Gastroesophageal sphincter (tissue), 4 donors: Measurements from ENCODE around the gene DOCK7. TPM values are rescaled to one million over a fixed set of nuclear protein-coding genes. Genes with fewer than 3 reads are reported as not detected.
"Not testable (repeated sequence)": the region's sequence is repeated elsewhere in the genome, so short reads cannot be mapped to it uniquely, and the experiment has no call there.

Experiments used
- ATAC-seq: fragments of 150-250 bp; one replicate; pipeline ENCODE4 v1.9.1; 2016; ENCODE audit warnings: mild to moderate bottlenecking, moderate library complexity
- H3K27ac ChIP-seq, 4 donors: fragments of 200-600 bp; sonication (generic) in 3 of 4; 1 replicate in 3 of 4; 2 replicates in 1 of 4; pipeline ENCODE4 v1.5.1; 2016 to 2019
- H3K27me3 ChIP-seq: fragments of 200-600 bp; sonication (generic); one replicate; pipeline ENCODE4 v1.5.1; 2019
- H3K36me3 ChIP-seq, 2 donors: fragments of 200-600 bp; sonication (generic); one replicate each; pipeline ENCODE4 v1.5.1; 2019; ENCODE audit warnings: control low read depth in 1 of 2
- H3K4me1 ChIP-seq, 3 donors: fragments of 200-600 bp; sonication (generic); 1 replicate in 2 of 3; 2 replicates in 1 of 3; pipeline ENCODE4 v1.5.1; 2016 to 2019; ENCODE audit warnings: control low read depth in 2 of 3
- H3K4me3 ChIP-seq, 2 donors: fragments of 200-600 bp; sonication (generic); one replicate each; pipeline ENCODE4 v1.5.1; 2019; ENCODE audit warnings: mild to moderate bottlenecking in 1 of 2, moderate library complexity in 1 of 2
- H3K9me3 ChIP-seq, 3 donors: fragments of 200-600 bp; sonication (generic); one replicate each; pipeline ENCODE4 v1.5.1; 2017 to 2019; ENCODE audit warnings: control low read depth in 2 of 3
- EP300 ChIP-seq: sonication (generic); formaldehyde crosslinking; IDR thresholded peaks from one replicate; pipeline ENCODE4 v1.6.1; 2017; ENCODE audit warnings: antibody characterized with exemption, mild to moderate bottlenecking
- POLR2A ChIP-seq, 2 donors: fragments of 450-650 bp; IDR thresholded peaks; one replicate each; pipeline ENCODE4 v1.6.1; 2017; ENCODE audit warnings: antibody characterized with exemption in 2 of 2, mild to moderate bottlenecking in 2 of 2, moderate library complexity in 1 of 2
- POLR2AphosphoS5 ChIP-seq: sonication (generic); formaldehyde crosslinking; IDR thresholded peaks from one replicate; pipeline ENCODE4 v1.6.1; 2017; ENCODE audit warnings: antibody characterized with exemption
- WGBS, 2 donors: methylation state at CpG; one replicate each; pipeline ENCODE4 v1.1.5; 2018; ENCODE audit warnings: low coverage in 1 of 2; 5-methylcytosine and 5-hydroxymethylcytosine counted together
- total RNA-seq, 4 donors: library from RNA; depleted of rRNA; stranded (reverse); fragments of >200 nt; gene quantifications; one replicate each; pipeline ENCODE4 v1.1.0, GENCODE V29; 2016
- TF ChIP-seq, protein P1 (sequence below), 4 experiments: fragments of 200-600 bp in 2 of 4; fragments of 450-650 bp in 2 of 4; sonication (generic) in 1 of 4; IDR thresholded peaks; one replicate each; pipeline ENCODE4 v1.5.1; 2017 to 2019; ENCODE audit warnings: antibody characterized with exemption in 4 of 4, mild to moderate bottlenecking in 2 of 4, moderate library complexity in 2 of 4

The DOCK7 gene
- total RNA-seq, 4 donors from 2014 or later = 30.2 to 50.7 (median 36.2) TPM

DNA sequence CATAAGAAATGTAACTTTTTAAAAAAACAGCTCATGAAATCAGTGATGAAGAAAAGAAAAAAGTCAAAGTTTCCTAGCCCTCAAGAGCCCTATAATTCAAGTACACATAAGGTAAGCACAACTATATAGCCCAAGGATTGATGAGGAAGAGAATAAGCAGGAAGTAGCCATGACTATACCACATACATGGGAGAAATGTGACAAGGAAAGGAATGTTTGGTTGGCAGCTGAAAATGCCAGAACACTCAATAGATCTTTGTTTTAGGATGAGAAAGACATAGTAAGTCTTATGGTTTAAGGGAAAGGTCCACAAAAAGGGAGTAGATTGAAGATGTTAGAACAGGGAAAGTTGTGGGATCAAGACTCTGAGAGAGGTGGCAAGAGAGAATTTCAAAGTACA, 5.7 kb downstream of the DOCK7 start:
- no peaks in the 10 kb centered on the region for H3K27me3 ChIP-seq
- no peak overlapping the region for H3K4me3 ChIP-seq
- no peak overlapping the region for H3K27ac ChIP-seq
- H3K36me3 ChIP-seq = no peaks in the 10 kb centered on the region
- H3K4me1 ChIP-seq = peaks cover 0 to 50% (median 6%) of the 10 kb centered on the region in 3 donors
- no peaks in the 10 kb centered on the region for H3K9me3 ChIP-seq
- ATAC-seq = no peak
- no peak for TF ChIP-seq EP300
- no peak for TF ChIP-seq POLR2A (IDR thresholded peaks at IDR 0.05)
- TF ChIP-seq POLR2AphosphoS5 = no peak
- TF ChIP-seq, protein P1, sequence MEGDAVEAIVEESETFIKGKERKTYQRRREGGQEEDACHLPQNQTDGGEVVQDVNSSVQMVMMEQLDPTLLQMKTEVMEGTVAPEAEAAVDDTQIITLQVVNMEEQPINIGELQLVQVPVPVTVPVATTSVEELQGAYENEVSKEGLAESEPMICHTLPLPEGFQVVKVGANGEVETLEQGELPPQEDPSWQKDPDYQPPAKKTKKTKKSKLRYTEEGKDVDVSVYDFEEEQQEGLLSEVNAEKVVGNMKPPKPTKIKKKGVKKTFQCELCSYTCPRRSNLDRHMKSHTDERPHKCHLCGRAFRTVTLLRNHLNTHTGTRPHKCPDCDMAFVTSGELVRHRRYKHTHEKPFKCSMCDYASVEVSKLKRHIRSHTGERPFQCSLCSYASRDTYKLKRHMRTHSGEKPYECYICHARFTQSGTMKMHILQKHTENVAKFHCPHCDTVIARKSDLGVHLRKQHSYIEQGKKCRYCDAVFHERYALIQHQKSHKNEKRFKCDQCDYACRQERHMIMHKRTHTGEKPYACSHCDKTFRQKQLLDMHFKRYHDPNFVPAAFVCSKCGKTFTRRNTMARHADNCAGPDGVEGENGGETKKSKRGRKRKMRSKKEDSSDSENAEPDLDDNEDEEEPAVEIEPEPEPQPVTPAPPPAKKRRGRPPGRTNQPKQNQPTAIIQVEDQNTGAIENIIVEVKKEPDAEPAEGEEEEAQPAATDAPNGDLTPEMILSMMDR (IDR thresholded peaks at IDR 0.05) = no peak

DNA sequence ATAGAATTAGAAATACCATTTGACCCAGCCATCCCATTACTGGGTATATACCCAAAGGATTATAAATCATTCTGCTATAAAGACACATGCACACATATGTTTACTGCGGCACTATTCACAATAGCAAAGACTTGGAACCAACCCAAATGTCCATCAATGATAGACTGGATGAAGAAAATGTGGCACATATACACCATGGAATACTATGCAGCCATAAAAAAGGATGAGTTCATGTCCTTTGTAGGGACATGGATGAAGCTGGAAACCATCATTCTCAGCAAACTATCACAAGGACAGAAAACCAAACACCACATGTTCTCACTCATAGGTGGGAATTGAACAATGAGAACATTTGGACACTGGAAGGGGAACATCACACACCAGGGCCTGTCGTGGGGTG, 7.2 kb downstream of the DOCK7 start:
- H3K4me3 ChIP-seq = not testable (repeated sequence)
- no CpG with 5 or more reads among the region's 2 CpGs for WGBS, 2 donors

DNA sequence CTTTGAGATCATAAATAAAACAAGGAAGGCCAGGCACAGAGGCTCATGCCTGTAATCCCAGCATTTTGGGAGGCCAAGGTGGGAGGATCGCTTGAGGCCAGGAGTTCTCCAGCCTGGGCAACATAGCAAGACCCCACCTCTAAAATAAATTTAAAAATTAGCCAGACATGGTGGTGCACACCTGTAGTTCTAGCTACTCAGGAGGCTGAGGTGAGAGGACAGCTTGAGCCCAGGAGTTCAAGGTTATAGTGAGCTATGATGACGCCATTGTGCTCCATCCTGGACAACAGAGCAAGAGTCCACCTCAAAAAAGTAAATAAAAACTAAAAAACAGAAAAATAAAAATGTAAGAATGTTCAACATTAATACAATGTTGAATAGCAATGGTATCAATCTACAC, 10.4 kb downstream of the DOCK7 start:
- not testable (repeated sequence) for H3K36me3 ChIP-seq, H3K4me3 ChIP-seq, H3K27ac ChIP-seq, H3K27me3 ChIP-seq, H3K9me3 ChIP-seq, ATAC-seq
- H3K4me1 ChIP-seq = peaks cover 0 to 39% (median 0%) of the 10 kb centered on the region in 3 donors
- WGBS, 2 donors = 100% methylated on average over 1 to 2 of the region's 2 CpGs

More for the DNA sequence above, 7.2 kb downstream of the DOCK7 start:
- peaks cover 0 to 53% (median 0%) of the 10 kb centered on the region in 3 donors for H3K4me1 ChIP-seq
- not testable (repeated sequence) for H3K9me3 ChIP-seq, H3K27me3 ChIP-seq, H3K36me3 ChIP-seq, ATAC-seq, H3K27ac ChIP-seq

DNA sequence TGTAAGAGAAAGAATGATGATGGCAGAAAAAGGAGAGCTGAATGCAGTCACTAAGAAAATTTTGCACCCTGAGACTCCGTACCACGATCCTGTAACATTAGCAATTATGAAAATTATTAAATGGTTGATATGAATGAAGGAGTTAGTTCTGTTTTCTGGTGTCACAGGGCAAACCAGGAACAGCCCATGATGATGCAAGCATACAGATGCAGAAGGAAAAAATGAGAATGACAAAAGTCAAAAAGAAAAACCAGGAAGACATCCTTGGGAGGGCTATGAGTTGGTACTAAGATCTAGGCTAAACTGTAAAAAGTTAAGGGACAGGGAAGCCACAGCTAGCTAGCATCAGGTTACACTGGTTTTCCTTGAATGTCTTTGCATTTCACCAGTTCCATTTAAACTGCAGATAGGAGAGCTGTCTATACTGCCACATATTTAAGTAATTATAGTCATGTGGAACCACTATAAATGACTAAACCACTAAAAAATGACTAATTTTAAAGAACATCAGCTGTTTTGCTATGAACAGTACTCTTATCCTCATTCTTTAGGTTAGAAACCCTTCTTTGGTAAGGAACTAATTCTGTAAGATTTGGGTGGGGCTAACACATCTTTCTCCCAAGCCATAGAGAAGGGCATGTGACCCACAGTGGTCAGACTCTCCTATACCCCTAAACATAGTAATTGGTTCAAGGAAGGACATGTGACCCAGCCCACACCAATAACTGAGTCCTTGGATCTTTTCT, 11.4 kb downstream of the DOCK7 start:
- Histone ChIP-seq H3K36me3 (no peaks in the 10 kb centered on the region), H3K4me1 (peaks cover 0 to 33% (median 0%) of the 10 kb centered on the region in 3 donors), H3K4me3 (no peak overlapping the region), H3K27ac (no peak overlapping the region), H3K27me3 (no peaks in the 10 kb centered on the region), H3K9me3 (no peaks in the 10 kb centered on the region)
- no peak for ATAC-seq
- TF ChIP-seq POLR2AphosphoS5 = no peak
- TF ChIP-seq, protein P1 (IDR thresholded peaks at IDR 0.05) = no peak
- WGBS, 2 donors = 78 to 82% methylated on average over 2 of the region's 2 CpGs

DNA sequence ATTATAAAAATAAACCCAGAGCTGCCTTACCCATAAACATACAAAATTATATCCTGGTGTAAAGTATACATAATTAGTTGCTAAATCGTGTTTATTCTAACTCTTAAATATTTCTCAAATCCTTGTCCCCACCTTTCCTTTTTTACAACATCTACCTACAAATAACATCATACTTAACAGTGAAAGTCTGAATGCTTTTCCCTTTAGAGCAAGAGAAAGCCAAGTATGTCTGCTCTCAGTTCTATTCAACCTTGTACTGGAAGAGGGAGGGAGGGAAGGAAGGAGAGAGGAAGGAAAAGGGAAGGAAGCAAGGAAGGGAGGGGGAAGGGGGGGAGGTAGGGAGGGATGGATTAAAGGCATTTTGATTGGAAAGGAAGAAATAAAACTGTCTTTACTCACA, 14.6 kb downstream of the DOCK7 start:
- H3K9me3 ChIP-seq = no peaks in the 10 kb centered on the region
- 44 to 62% methylated on average over 1 of the region's 1 CpG for WGBS, 2 donors
- TF ChIP-seq EP300 (no peak), POLR2AphosphoS5 (no peak), POLR2A (IDR thresholded peaks at IDR 0.05) (no peak)
- TF ChIP-seq, protein P1 (IDR thresholded peaks at IDR 0.05) = no peak

DNA sequence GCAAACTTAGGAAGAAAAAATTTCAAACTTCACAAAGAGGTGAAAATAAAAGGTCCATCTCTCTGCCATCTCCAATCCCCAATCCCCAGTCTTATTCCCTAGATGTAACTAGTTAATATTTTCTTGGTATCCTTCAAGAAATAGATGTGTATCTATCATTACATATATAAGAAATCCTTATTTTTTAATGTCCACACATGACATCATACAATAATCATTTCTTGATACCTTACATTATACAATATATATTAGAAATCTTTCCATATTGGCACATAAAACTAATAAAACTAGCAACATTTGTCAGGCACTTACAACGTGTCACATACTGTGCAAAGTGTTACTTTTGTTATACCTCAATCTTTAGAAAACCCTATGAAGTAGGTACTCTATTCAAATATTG, 16.2 kb downstream of the DOCK7 start:
- 63 to 79% methylated on average over 1 of the region's 1 CpG for WGBS, 2 donors
- no peak for ATAC-seq
- Histone ChIP-seq H3K27ac (no peak overlapping the region), H3K4me1 (peaks cover 0 to 34% (median 0%) of the 10 kb centered on the region in 3 donors), H3K4me3 (no peak overlapping the region), H3K9me3 (no peaks in the 10 kb centered on the region), H3K27me3 (no peaks in the 10 kb centered on the region), H3K36me3 (no peaks in the 10 kb centered on the region)
- no peak for TF ChIP-seq POLR2A (IDR thresholded peaks at IDR 0.05)
- TF ChIP-seq, protein P1 (IDR thresholded peaks at IDR 0.05) = no peak

More for the DNA sequence above, 14.6 kb downstream of the DOCK7 start:
- Histone ChIP-seq H3K27ac (no peak overlapping the region), H3K4me3 (no peak overlapping the region), H3K4me1 (peaks cover 0 to 39% (median 0%) of the 10 kb centered on the region in 3 donors), H3K36me3 (no peaks in the 10 kb centered on the region), H3K27me3 (no peaks in the 10 kb centered on the region)
- no peak for ATAC-seq
